ENCODE data around the gene TRNP1. TPM values are rescaled to one million over a fixed set of nuclear protein-coding genes. Genes with fewer than 3 reads are reported as not detected.
"Not testable (repeated sequence)": the region's sequence is repeated elsewhere in the genome, so short reads cannot be mapped to it uniquely, and the experiment has no call there.

Gene TRNP1
- total RNA-seq, 1 experiment from 2014 or later: 18.9 TPM

DNA sequence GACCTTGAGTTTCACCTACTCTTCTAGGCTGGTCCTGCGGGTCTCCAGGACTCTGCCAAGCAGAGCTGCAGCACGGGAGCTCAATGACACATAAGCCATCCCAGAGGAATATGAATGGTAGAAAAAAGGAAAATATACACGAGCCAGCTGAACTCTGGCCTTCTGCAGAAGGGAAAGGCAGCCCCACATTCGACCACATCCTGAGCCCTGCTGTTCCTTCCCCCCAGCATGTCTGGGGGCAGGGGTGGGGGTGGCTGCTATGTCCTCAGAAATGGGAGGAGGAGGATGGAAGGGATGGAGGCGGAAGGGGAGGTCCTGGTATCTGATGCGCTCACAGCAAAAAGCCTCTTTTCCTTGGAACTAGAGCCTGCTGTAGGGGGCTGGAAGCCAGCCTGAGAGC lies 21.1 kb upstream of the TRNP1 start:
- DNase-seq (ENCODE audit: low read depth): peak; percentile 81

DNA sequence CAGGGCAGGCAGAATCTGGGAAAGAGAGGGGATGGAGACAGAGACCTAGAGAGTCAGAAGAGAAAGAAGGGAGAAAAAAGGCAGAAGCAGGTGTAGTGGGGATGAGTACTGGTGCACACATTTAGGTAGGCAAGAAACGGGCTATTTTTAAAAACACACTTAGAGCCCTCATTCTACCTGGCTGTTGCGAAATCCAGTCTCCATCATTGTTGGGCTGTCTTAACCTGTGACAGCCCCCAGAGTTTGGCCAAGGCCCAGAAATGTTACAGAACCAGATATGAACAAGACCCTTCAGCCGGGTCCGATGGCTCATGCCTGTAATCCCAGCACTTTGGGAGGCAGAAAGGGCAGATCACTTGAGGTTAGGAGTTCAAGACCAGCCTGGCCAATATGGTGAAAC lies 20.7 kb upstream of the TRNP1 start:
- no peak for DNase-seq (ENCODE audit: low read depth)

DNA sequence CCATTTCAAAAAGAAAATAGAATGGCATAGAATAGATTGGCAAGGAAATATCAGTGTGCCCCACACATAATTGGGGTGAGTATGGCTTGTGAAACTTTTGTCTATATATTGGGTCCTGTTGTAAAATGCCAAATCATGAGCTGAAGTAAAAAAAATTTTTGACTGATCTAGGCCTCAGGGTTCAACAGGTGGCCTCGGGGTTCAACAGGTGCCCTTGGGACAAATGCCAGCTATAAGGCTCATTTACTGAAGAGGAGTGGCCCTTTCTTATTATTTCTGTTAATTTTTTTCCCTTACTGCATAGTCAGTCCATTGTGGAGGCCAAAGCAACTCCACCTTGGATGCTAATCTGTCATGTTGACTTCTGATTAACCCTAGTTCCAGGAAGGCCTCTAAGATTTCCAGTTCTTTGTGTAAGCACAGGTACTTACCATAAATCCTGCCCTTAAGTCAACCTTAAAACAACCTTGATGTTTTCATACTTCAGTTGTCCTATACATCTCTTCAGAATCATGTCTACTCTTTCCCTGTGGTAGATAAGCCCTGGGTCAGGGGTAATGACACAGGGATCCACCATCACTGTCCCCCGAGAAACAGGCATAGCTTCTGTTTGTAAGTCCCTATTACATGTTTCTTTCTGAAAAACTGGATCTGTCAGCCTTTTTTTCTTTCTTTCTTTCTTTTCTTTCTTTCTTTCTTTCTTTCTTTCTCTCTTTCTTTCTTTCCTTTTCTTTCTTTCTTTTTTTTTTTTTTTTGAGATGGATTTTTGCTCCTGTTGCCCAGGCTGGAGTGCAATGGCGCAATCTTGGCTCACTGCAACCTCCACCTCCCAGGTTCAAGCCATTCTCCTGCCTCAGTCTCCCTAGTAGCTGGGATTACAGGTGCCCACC lies 16.6 kb upstream of the TRNP1 start:
- DNase-seq (ENCODE audit: low read depth): no peak

DNA sequence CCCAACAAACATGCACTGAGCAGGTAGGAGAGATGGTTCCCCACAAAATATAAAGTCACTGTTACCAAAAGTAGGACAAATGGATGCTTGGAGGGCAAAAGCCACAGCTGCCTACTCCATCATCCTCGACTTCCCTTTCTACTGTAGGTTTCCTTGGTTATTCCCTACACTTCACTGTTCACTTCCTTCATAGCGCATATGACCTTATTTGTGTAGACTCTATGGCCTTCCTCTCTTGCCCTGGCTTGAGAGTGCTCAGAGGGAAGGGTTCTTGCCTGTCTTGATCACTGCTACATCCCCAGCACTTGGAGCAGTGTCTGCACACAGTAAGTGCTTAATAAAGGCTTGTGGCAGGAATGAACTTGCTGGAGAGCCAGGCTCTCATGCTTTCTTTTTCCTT lies 14.6 kb upstream of the TRNP1 start:
- no peak for DNase-seq (ENCODE audit: low read depth)

DNA sequence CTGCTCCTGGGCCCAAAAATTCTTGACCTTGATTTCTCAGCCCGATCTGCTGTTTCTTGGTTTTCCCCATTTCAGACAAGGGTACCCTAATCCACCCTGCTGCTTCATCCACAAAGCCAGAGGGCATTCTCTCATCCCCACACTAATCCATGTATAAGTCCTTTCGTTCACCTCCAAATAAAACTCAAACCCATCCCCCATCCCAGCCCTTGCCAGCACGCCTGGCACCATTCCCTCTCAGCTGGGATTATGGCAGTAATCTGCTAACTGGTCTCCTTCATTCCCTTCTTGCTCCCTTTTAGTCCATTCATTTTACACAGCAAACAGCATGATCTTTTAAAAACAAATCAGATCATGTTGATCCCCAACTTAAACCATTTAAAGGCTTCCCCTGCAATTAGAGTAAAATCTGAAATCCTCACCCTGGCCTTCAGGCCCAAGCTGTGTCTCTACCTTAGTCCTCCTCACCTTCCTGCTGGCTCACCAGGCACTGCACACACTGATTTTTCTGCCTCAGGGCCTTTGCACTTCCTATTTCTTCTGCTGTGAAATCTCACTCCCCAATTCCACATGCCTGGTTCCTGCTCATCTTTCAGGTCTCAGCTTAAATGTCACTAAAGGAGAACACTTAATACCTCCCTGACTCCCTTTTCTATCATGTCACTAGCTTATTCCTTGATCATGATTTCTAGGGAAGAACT lies 12.2 kb upstream of the TRNP1 start:
- DNase-seq (ENCODE audit: low read depth): no peak

DNA sequence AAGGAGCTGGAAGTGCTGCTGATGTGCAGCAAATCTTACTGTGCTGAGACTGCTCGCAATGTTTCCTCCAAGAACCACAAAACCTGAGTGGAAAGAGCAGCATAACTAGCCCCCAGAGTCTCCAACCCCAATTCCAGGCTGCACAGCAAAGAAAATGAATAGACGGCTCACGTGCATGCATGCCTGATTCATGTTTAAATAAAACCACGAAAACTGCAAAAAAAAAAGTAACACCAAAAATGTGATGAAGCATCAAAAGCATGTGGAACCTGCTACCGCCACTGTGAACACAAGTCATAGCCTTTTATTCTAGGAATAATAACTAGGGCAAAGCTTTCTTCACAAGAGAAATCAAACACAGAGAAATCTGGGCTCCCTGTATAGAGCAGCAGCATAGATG lies 9.6 kb upstream of the TRNP1 start:
- DNase-seq (ENCODE audit: low read depth): no peak

DNA sequence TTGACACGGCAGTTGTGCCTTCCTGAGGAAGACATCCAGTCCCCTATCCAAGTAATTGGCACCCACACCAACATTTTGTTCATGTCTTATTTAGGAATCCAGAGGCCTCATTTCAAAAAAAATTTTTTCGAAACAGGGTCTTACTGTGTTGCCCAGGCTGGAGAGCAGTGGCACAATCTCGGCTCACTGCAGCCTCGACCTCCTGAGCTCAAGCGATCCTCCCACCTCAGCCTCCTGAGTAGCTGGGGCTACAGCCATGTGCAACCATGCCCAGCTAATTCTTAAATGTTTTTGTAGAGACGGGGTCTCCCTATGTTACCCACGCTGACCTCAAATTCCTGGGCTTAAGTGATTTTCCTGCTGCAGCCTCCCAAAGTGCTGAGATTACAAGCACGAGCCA lies 9.2 kb upstream of the TRNP1 start:
- DNase-seq (ENCODE audit: low read depth): no peak

DNA sequence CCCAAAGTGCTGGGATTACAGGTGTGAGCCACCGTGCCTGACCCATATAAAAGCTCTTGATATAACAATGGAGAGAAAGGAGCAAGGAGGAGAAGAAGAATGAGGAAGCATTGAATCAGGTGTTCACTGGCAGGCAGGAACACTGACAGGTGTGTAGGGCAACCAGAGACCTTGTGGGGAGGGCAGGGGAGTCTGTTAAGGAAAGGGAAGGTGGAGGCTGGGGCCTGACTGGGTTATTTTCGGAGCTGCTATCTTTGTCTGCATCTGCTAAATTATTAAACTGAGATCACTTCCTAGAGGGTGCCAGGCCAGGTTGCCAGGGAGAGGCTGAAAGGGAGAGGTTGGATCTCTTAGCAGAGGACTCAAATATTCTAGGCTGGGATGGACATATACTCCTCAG lies 6.8 kb upstream of the TRNP1 start:
- DNase-seq (ENCODE audit: low read depth): no peak

DNA sequence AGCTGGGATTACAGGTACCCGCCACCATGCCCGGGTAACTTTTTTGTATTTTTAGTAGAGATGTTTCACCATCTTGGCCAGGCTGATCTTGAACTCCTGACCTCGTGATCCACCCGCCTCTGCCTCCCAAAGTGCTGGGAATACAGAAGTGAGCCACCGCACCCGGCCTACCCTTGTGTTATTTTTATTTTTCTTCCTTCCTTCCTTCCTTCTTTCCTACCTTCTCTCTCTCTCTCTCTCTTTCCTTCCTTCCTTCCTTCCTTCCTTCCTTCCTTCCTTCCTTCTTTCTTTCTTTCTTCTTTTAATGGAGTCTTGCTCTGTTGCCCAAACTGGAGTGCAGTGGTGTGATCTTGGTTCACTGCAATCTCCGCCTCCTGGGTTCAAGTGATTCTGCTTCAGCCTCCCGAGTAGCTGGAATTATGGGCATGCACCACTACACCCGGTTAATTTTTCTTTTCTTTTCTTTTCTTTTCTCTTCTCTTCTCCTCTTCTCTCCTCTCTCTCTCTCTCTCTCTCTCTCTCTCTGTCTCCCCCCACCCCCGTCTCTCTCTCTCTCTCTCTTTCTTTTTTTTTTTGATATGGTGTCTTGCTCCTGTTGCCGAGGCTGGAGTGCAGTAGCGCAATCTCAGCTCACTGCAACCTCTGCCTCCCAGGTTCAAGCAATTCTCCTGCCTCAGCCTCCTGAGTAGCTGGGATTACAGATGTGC lies 3.9 kb upstream of the TRNP1 start:
- not testable (repeated sequence) for DNase-seq (ENCODE audit: low read depth)

DNA sequence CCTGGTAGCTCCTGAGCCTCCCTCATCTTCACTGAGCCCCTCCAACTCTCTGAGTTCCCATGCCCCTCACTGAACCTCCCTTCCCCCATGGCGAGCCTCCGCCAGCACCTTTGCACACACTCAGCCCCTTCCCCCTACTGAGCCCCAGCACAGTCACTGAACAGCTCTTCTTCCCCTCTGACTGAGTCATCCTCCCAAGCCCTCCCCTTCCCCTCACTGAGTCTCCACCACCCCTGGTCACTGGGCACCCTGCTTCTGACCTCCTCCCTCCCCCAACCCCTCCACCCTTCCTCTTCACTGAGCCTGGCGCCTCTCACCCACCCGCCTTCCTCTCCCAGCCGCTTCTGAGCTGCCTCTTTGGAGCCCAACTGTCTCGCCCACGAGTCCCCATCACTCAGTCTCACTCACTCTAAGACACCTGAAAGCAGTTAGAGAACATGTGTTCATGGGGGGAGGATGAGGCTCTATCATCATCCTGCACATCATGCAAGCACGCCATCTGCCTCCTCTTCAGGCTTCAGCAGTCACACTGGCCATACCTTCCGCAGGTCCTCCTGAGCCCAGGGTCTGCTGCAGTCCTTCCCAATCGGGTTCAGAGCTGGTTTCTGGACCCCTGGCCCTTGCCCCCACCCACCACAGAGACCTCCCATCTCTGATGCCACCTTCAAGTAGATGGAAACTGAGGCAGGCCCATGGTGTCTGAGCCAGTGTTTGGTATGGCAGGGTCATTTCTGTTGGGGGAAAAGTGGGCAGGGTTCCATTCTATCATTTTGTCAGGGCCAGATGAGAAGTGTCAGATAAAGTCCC lies 2.0 kb upstream of the TRNP1 start:
- DNase-seq (ENCODE audit: low read depth): peak; percentile 83

DNA sequence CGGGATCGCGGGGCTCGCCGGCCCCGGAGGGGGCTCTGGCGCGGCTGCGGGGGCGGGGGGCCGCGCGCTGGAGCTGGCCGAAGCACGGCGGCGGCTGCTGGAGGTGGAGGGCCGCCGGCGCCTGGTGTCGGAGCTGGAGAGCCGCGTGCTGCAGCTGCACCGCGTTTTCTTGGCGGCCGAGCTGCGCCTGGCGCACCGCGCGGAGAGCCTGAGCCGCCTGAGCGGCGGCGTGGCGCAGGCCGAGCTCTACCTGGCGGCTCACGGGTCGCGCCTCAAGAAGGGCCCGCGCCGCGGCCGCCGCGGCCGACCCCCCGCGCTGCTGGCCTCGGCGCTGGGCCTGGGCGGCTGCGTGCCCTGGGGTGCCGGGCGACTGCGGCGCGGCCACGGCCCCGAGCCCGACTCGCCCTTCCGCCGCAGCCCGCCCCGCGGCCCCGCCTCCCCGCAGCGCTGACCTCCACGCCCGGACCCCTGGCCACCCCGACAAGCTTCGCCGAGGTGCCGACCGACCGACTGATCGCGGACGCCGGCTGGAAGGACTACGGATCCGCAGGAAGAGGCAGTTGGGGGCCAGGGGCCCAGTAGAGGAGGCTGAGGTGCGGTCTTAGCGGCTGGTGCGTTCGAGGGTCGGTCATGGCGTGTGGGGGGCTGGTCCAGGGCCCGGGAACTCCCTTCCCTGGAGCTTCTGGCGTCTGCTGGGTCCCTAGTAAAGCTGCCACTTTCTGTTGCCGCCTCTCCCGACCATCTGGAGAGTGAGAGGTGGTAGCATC lies 711 bp downstream of the TRNP1 start:
- DNase-seq (ENCODE audit: low read depth): no peak

DNA sequence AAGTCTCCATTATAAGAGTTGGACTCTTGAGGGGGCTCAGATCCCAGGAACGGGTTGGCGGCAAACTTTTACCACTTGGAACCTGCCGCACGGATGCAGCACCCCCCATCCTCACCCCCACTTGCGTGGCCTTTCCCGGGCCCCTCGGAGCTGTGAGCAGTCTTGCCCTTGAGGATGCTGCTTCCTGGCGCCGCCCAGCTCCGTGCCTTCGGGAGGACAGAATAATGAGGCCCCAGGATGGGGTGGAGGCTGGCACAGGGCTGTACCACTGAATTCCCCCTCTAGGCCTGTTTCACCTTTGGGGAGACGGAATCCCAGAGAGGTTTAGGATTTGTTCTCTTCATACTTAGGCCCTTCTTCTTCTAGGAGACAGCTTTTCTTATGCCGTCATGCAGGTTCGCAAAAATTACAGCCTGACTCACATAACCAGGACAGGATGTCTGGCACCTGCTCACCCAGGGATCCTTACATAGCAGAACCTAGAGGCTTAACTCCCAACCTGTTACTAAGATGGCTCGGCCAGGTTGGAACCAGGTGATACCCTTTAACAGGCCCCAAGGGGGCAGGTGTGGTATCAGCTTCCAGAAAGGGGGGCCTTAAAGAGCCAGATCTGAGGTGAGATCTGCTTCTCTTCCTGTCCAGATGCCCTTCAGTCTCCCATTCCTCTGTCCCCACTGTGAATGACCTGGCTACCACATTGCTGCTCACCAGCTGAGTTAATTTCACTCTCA lies 1.5 kb downstream of the TRNP1 start:
- no peak for DNase-seq (ENCODE audit: low read depth)

DNA sequence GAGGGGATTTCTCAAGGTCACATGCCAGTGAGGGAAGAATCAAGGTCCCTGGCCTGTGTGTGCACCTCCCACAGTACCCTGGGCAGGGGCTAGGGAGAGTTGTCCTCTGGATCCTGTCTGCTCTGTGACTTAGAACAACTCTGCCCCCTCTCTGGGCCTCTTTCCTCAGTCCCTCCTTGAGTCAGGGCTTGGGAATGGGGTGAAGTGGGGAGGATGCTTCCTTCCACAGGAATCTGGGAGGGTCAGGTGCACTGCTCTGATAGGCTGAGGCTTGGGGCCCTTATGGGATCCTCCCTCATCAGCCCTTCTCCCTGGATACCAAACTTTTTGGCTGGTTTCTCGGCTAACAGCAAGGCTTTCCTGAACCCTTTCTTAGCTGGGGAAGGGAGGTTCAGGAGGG lies 2.5 kb downstream of the TRNP1 start:
- peak; percentile 37 for DNase-seq (ENCODE audit: low read depth)

DNA sequence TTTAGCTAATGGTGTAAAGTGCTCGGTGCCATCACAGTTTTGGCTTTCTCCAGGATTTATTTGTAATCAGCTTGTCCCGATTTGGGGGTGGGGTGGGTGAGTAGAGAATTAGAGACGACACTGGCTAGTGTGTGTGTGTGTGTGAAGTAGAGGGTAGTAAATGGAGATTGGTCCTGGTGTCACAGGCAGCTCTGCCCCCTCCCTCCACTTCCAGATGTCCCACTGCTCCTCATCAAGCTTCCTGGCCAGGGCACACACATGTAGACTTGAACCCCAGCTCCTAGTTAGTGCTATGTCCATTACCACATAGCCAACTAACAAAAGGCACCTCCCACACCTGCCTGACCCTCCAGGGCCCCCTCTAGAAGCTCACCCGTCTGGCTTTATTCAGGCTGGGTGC lies 3.2 kb downstream of the TRNP1 start:
- DNase-seq (ENCODE audit: low read depth): no peak

DNA sequence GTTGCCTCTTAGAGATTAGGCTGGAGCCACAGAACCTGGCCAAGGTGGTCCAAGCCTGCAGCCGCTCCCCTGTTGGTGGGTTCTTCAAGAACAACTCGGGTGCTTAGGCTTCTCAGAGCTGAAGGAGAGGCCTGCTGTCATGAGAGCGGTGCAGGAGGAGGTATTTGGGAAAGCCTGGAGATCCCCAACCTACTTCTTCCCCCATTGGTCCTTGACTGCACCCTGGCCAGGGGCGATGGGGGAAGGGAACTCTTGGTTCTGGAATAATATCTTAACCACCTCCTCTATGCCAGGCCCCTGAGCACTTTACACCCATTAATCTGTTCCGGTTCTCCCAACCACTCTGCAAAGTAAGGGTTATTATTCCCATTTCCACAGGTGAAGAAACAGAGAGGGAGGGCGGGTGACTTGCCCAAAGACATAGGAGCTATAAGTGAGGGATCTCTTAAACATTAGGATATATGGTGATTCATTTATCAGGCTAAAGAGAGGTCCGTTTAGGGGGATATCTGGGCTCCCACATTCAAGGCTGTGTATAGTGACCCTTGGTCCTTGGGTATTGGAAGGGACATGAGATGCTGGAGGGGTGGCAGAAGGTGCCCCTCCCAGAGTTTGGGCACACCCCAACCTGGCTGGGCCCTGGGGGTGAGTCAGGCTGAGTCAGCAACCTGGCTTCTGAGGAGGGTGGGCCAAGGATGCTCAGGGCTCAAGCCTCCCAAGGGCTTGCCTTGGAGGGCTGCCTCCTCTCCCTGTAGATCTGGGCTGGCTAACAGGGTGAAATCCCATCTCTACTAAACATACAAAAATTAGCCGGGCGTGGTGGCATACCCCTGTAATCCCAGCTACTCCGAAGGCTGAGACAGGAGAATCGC lies 5.2 kb downstream of the TRNP1 start:
- peak; percentile 69 for DNase-seq (ENCODE audit: low read depth)

DNA sequence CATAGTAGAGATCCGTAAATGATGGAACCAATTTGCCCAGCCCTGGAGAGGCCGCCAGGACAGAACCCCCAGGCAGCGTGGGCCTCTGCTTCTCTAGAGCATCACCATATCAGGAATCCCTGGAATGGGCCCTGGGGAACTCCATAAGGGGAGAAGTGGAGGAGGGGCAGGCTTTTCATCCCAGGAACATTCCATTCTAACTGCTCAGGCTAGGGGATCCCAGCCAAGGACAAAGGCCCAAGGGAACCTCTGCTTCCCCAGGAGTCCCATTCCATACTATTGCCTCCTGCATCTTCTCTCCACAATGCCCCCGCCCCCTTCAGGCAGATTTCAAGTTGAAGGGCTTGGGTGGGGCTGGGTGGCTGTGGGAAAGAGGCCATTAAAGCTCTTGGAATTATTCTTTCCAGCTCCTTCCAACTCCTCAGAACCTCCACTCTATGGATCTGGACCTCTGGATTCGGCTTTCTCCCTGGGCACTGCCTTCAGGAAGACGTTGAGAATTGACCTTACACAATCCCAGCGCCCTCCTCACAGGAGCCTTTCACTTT lies 6.0 kb downstream of the TRNP1 start:
- DNase-seq (ENCODE audit: low read depth): peak; percentile 91

DNA sequence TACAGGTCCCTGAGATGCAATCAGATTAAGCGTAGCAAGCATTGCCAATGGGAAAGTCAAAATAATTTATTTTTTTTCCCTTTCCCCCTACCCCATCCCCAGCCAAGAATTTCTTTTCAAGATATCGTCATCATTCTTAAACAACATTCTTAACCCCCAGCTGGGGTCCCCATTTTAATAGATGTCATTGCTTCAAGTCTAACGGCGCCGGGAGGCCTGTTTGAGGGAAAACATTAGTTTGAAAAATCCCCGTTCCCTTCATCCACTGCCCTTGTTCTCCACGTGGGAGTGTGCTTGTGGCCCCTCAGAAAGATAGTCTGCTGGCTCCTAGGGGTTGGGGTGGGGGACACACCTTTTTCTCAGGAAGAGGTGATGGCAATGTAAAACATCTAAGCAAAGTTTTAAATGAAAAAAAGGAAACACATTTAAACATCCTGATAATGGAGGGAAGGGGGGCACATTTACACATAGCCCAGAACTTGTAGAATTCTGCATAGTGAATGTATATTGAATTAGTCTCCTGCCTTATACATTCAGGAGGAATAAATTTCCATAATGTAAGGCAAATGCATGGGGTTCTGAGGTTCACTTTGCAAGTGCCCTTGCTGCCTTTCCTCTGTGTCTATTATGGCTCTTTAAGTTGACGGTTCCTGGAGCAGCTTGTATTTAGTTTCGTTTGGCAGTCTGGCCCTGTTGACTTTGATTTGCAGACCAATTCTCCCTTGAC lies 6.8 kb downstream of the TRNP1 start:
- no peak for DNase-seq (ENCODE audit: low read depth)
